Measurements from ENCODE around the gene WDR43. TPM values are rescaled to one million over a fixed set of nuclear protein-coding genes. Genes with fewer than 3 reads are reported as not detected.

WDR43 gene
- total RNA-seq, 1 donor from 2014 or later, result 56.7 TPM

- Histone ChIP-seq H3K27ac (no peak overlapping the region), H3K4me3 (no peak overlapping the region), H3K27me3 (no peaks in the 10 kb centered on the region), H3K36me3 (no peaks in the 10 kb centered on the region), H3K9me3 (no peaks in the 10 kb centered on the region), H3K4me1 (peaks cover 14% of the 10 kb centered on the region)
- TF ChIP-seq POLR2AphosphoS5 (IDR thresholded peaks at IDR 0.05; ENCODE audit: insufficient read depth in 1 of 2, low read depth in 1 of 2) (no peak), CTCF (IDR thresholded peaks at IDR 0.05) (no peak), POLR2A (IDR thresholded peaks at IDR 0.05) (no peak)
- intact Hi-C loops (cut with DNase I), result no loop called here
- no peak for DNase-seq (ENCODE audit: extremely low spot score in 2 of 2)
These were observed 102.9 kb downstream of the WDR43 start for GRCh38 chr2:28997237-28997846.

Small RNA genes within 50 kb of the gene (small RNA-seq; reads per million reads assigned to genes)
- not detected for gene RF00019
- gene SNORD53, result 10.4 reads per million, percentile 93 among the genes with 10 or more reads in this experiment
- gene SNORD53B, result 1,142 reads per million, percentile 99 among the genes with 10 or more reads in this experiment
- gene SNORD92, result 245 reads per million, percentile 98 among the genes with 10 or more reads in this experiment

Other genes starting within 250 kb of the WDR43 start
- gene PPP1CB, start 142.8 kb upstream of the WDR43 start, total RNA-seq, result 236 TPM
- gene SPDYA, start 83.8 kb upstream of the WDR43 start, total RNA-seq, result 5.2 TPM
- gene TRMT61B, start 24.4 kb upstream of the WDR43 start, total RNA-seq, result 15.0 TPM
- under 0.01 TPM for gene TOGARAM2, start 86.6 kb downstream of the WDR43 start, total RNA-seq
- not detected for gene PCARE, start 179.9 kb downstream of the WDR43 start, total RNA-seq
- 63.1 TPM for gene CLIP4, start 220.7 kb downstream of the WDR43 start, total RNA-seq

Data from vagina (tissue), 2 donors.